GM12878 (cell line): Measurements from ENCODE around the gene EIF4EBP2. TPM values are rescaled to one million over a fixed set of nuclear protein-coding genes. Genes with fewer than 3 reads are reported as not detected.

ENCODE experiments used
- ATAC-seq: fragments of 200-7000 bp; cut with Tn5 transposase; 3 replicates; pipeline ENCODE4 v1.9.1; 2020; ENCODE audit warnings: mild to moderate bottlenecking, moderate library complexity
- BruUV-seq: library from RNA; stranded (reverse); fragments of 400-500 nt; replicated peaks from 2 replicates; lab custom pipeline; 2021; lab: Mats Ljungman, UMichigan
- CTCF ChIA-PET: fragments of 300-600 bp; sonication (Branson Sonifier 250); formaldehyde crosslinking; extraction: SDS; loops from one replicate; lab custom pipeline; 2021; ENCODE audit warnings: inconsistent platforms; lab: Yijun Ruan, JAX
- POLR2A ChIA-PET: fragments of 350-600 bp; formaldehyde crosslinking; extraction: SDS; loops from one replicate; lab custom pipeline; 2021; ENCODE audit warnings: inconsistent platforms; lab: Charles Lee
- RAD21 ChIA-PET: fragments of 300-600 bp; sonication (Branson Sonifier 250); formaldehyde crosslinking; loops from one replicate; lab custom pipeline; 2023; ENCODE audit warnings: antibody characterized with exemption; ENCODE audit not compliant: unreplicated experiment; lab: Charles Lee
- SMC1A ChIA-PET: fragments of 300-600 bp; sonication (Branson Sonifier 250); formaldehyde crosslinking; loops from one replicate; lab custom pipeline; 2023; ENCODE audit not compliant: unreplicated experiment, uncharacterized antibody; lab: Charles Lee
- DNase-seq: peaks from one replicate; pipeline ENCODE4 v3.0.0-alpha.2; 2011; ENCODE audit warnings: low read depth, low spot score
- FAIRE-seq: peaks from 3 replicates; lab custom pipeline; 2011; peaks lifted over from hg19 to GRCh38; lab: Jason Lieb, UNC
- H2AFZ ChIP-seq: 2 replicates; pipeline ENCODE4 v1.6.0; 2011; ENCODE audit warnings: low read depth, low read length, control low read depth; ENCODE audit not compliant: control insufficient read depth
- H3K27ac ChIP-seq: 2 replicates; pipeline ENCODE4 v1.5.1; 2011; ENCODE audit warnings: control low read depth; ENCODE audit not compliant: control insufficient read depth, insufficient read depth
- H3K27me3 ChIP-seq, 2 experiments: replicated peaks in 1 of 2; 2 replicates each; pipeline versions ENCODE4 v1.6.0 to v1.6.1; 2011; ENCODE audit warnings: low read length in 1 of 2; ENCODE audit not compliant: control insufficient read depth in 2 of 2, insufficient read depth in 2 of 2
- H3K36me3 ChIP-seq, 2 experiments: 2 replicates each; pipeline ENCODE4 v1.5.1; 2011; ENCODE audit warnings: low read length in 1 of 2; ENCODE audit not compliant: control insufficient read depth in 2 of 2, insufficient read depth in 2 of 2
- H3K4me1 ChIP-seq: 2 replicates; pipeline ENCODE4 v1.6.1; 2011; ENCODE audit warnings: mild to moderate bottlenecking, low read length, moderate library complexity, mixed read lengths; ENCODE audit not compliant: control insufficient read depth, insufficient read depth
- H3K4me2 ChIP-seq: 2 replicates; pipeline ENCODE4 v1.6.0; 2011; ENCODE audit warnings: control low read depth; ENCODE audit not compliant: control insufficient read depth, insufficient read depth
- H3K4me3 ChIP-seq: fragments of 200-600 bp; sonication (generic); 2 replicates; pipeline ENCODE4 v1.5.1; 2016
- H3K79me2 ChIP-seq: 2 replicates; pipeline ENCODE4 v1.6.0; 2011; ENCODE audit warnings: low read length; ENCODE audit not compliant: control insufficient read depth, insufficient read depth
- H3K9ac ChIP-seq: 2 replicates; pipeline ENCODE4 v1.8.0; 2011; ENCODE audit warnings: low read length, control low read depth, mixed read lengths; ENCODE audit not compliant: control insufficient read depth, insufficient read depth
- H3K9me3 ChIP-seq: replicated peaks from 3 replicates; pipeline ENCODE4 v1.5.1; 2011; ENCODE audit warnings: mild to moderate bottlenecking, low read length; ENCODE audit not compliant: control insufficient read depth, insufficient read depth
- H4K20me1 ChIP-seq: 2 replicates; pipeline ENCODE4 v1.6.0; 2011; ENCODE audit not compliant: control insufficient read depth, insufficient read depth
- ATF7 ChIP-seq: fragments of 450-650 bp; IDR thresholded peaks from 2 replicates; pipeline ENCODE4 v1.6.1; 2016; ENCODE audit warnings: low read depth, mild to moderate bottlenecking
- DPF2 ChIP-seq: fragments of 450-650 bp; IDR thresholded peaks from 2 replicates; pipeline ENCODE4 v1.6.1; 2017; ENCODE audit warnings: mild to moderate bottlenecking
- FOXK2 ChIP-seq: fragments of 450-650 bp; IDR thresholded peaks from 2 replicates; pipeline ENCODE4 v1.6.1; 2017; ENCODE audit warnings: mild to moderate bottlenecking, moderate library complexity
- IKZF1 ChIP-seq: fragments of 450-650 bp; conservative IDR thresholded peaks from 2 replicates; pipeline ENCODE4 v1.6.1; 2017; ENCODE audit warnings: antibody characterized with exemption, mild to moderate bottlenecking
- NBN ChIP-seq: fragments of 450-650 bp; IDR thresholded peaks from 2 replicates; pipeline ENCODE4 v1.6.1; 2016
- NFXL1 ChIP-seq: fragments of 450-650 bp; IDR thresholded peaks from 2 replicates; pipeline ENCODE4 v1.6.1; 2017; ENCODE audit warnings: antibody characterized with exemption, mild to moderate bottlenecking, borderline replicate concordance
- POU2F2 ChIP-seq: IDR thresholded peaks from 3 replicates; pipeline ENCODE4 v1.6.1; 2011; ENCODE audit warnings: low read depth, mild to moderate bottlenecking, low read length, borderline replicate concordance
- SMARCA5 ChIP-seq: fragments of 450-650 bp; IDR thresholded peaks from 2 replicates; pipeline ENCODE4 v1.6.1; 2017; ENCODE audit warnings: mild to moderate bottlenecking
- STAT1 ChIP-seq: fragments of 450-650 bp; conservative IDR thresholded peaks from 2 replicates; pipeline ENCODE4 v1.6.1; 2014; ENCODE audit warnings: antibody characterized with exemption, mild to moderate bottlenecking
- SUZ12 ChIP-seq: fragments of 200-600 bp; sonication (generic); IDR thresholded peaks from one replicate; pipeline ENCODE4 v1.6.1; 2018; ENCODE audit warnings: antibody characterized with exemption, mild to moderate bottlenecking; ENCODE audit not compliant: unreplicated experiment
- TARDBP ChIP-seq: IDR thresholded peaks from 2 replicates; pipeline ENCODE4 v1.6.1; 2016; ENCODE audit warnings: borderline replicate concordance
- ZBED1 ChIP-seq: IDR thresholded peaks from 2 replicates; pipeline ENCODE4 v1.6.1; 2016; ENCODE audit warnings: borderline replicate concordance
- WGBS: methylation state at CpG from one replicate; pipeline ENCODE4 v1.1.6; 2016; ENCODE audit warnings: low lambda C conversion rate; ENCODE audit not compliant: insufficient replicate concordance, insufficient coverage; ENCODE audit errors: missing lambda C conversion rate; 5-methylcytosine and 5-hydroxymethylcytosine counted together
- in situ Hi-C: fragments of 300-500 bp; cut with MboI; formaldehyde crosslinking; loops from 9 replicates; pipeline ENCODE4 v1.14.3; 2018; ENCODE audit warnings: mixed read lengths
- intact Hi-C: fragments of 100-400 bp; cut with micrococcal nuclease; formaldehyde crosslinking; loops from one replicate; pipeline ENCODE4 v1.14.2; 2022; ENCODE audit not compliant: unreplicated experiment
- polyA plus RNA-seq, 11 experiments: library from polyadenylated mRNA; depleted of rRNA in 4 of 11; unstranded in 6 of 11; stranded (reverse) in 5 of 11; fragments of >200 nt; fragmentation: Nextera tagmentation in 4 of 11; fragmentation: Illumina TruSeq in 1 of 11; extraction: Ambion mirVana in 4 of 11; extraction: Trizol in 1 of 11; gene quantifications; 1 replicate in 1 of 11; 2 replicates in 10 of 11; pipeline versions ENCODE4 v1.2.1 to v1.2.3, GENCODE V29; 2011 to 2016; ENCODE audit warnings: inconsistent platforms in 2 of 11, missing spikeins in 2 of 11, low read depth in 1 of 11
- total RNA-seq, 4 experiments: library from RNA; depleted of rRNA in 3 of 4; stranded (reverse); fragments of >200 nt in 3 of 4; fragmentation: Illumina TruSeq in 1 of 4; extraction: Trizol in 1 of 4; gene quantifications; 2 replicates each; pipeline versions ENCODE4 v1.2.1 to v1.2.3, GENCODE V29; 2013 to 2021

EIF4EBP2 gene
- total and polyA plus RNA-seq, 10 of the 15 experiments (the other 5 are each of a cell fraction or from before 2014, with no cell fraction given) = 14.4 to 51.3 (median 28.9) TPM

DNA sequence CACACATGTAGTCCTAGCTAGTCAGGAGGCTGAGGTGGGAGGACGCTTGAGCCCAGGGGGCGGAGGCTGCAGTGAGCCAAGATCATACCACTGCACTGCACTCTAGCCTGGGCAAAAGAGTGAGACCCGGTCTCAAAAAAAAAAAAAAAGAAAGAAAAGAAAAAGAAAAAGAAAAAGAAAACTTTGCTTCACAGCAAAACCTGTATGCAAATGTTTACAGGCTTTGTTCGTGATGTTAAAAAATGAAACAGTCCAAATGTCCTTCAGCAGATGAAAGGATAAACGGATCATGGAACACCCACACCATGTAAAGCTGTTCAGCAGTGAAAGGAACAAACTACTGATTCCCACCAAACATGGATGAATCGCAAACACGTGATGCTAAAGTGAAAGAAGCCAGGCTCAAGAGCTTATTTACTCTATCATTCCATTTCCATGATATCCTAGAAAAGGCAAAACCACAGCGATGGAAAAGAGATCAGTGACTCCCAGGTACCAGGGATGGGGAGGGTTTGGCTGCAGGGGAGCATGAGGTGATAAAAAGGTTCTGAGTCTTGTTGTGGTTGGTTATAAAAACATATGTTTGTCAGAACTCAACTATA is 36.6 kb upstream of the EIF4EBP2 start:
- 80% methylated on average over 7 of the region's 8 CpGs for WGBS
- Histone ChIP-seq H3K4me2 (no peak overlapping the region), H3K79me2 (peaks cover 9% of the 10 kb centered on the region), H3K27ac (no peak overlapping the region), H3K9me3 (no peaks in the 10 kb centered on the region; the same call in 2 of the 3 replicates), H3K36me3 (peaks cover 0 to 1% of the 10 kb centered on the region in 2 experiments; a peak in 2 of 4 replicates), H3K27me3 (no peaks in the 10 kb centered on the region), H3K4me1 (peaks cover 16% of the 10 kb centered on the region), H3K4me3 (no peak overlapping the region), H4K20me1 (no peaks in the 10 kb centered on the region), H3K9ac (no peak overlapping the region), H2AFZ (no peak overlapping the region)
- no peak for DNase-seq
- in situ Hi-C loops (no loop called here), intact Hi-C loops (no loop called here)
- CTCF ChIA-PET = interaction anchor here (0.6 to 12.0 kb wide), 7 partner anchors 8 to 219 kb away, joined by 3 to 611 read pairs (median 4); no protein-coding TSS in a partner anchor
- POLR2A ChIA-PET = interaction anchor here (0.7 kb wide), 1 partner anchor 242 kb away, joined by 8 read pairs; no protein-coding TSS in a partner anchor
- SMC1A ChIA-PET = interaction anchor here (0.9 to 10.4 kb wide), 5 partner anchors 12 to 212 kb away, joined by 3 to 408 read pairs (median 4); no protein-coding TSS in a partner anchor
- no TSS peak for BruUV-seq
- RAD21 ChIA-PET = interaction anchor here (0.6 to 19.9 kb wide), 4 partner anchors 39 to 221 kb away, joined by 3 to 675 read pairs (median 4); partner anchors contain the start of genes PPA1 and TYSND1
- no peak for ATAC-seq
- TF ChIP-seq SMARCA5 (no peak), IKZF1 (no peak)
- FAIRE-seq = no peak

DNA sequence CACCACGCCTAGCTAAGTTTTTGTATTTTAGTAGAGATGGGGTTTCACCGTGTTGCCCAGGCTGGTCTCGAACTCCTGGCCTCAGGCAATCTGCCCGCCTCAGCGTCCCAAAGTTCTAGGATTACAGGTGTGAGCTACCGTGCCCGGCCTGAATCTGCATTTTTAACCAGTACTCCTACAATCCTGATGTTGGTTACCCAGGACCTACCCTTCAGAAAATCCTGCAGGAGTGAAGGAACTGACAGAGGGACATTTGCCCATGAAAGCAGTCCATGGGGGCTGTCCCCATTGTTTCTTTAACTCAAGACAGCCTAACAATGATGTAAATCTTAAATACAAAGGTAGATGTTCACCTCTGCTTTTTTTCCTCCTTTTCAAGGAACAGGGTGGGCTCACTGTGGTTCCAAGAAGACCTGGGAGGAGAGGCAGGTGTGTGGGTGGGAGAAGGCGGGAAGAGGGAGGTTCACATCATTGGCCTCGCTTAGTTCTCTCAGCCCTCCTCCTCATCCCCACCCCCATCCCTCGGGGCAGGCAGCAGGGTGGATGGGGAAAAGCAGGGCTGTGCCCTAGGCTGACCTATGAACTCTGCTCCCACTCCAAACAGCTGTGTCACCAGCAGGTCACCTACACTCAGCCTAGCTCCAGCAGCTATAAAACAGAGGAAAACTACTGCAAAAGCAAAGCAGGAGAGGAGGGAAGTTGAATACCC is 35.0 kb upstream of the EIF4EBP2 start:
- Histone ChIP-seq H3K9ac (no peak overlapping the region), H4K20me1 (no peaks in the 10 kb centered on the region), H3K27ac (no peak overlapping the region)
- ChIA-PET POLR2A (no interaction called here), SMC1A (interaction anchor here (0.8 to 1.4 kb wide), 3 partner anchors 34 to 147 kb away, joined by 3 to 4 read pairs (median 4); no protein-coding TSS in a partner anchor)
- ATAC-seq = no peak
- intact Hi-C loops (no loop called here), in situ Hi-C loops (no loop called here)
- TF ChIP-seq DPF2 = no peak
- TF ChIP-seq STAT1 = no peak
- no peak for TF ChIP-seq NBN
- TF ChIP-seq NFXL1 = no peak
- no peak for TF ChIP-seq SUZ12
- TF ChIP-seq TARDBP = no peak
- TF ChIP-seq FOXK2 = no peak
- TF ChIP-seq IKZF1 = no peak
- TF ChIP-seq ATF7 = no peak
- TF ChIP-seq POU2F2 = no peak
- TF ChIP-seq ZBED1 = no peak
- TF ChIP-seq, all 136 proteins: peak for 0
- FAIRE-seq = no peak
- no peak for DNase-seq
- BruUV-seq = no TSS peak
- Histone ChIP-seq H3K36me3 (peaks cover 0 to under 1% of the 10 kb centered on the region in 2 experiments; a peak in 2 of 4 replicates), H3K4me3 (no peak overlapping the region), H3K27me3 (no peaks in the 10 kb centered on the region), H3K9me3 (no peaks in the 10 kb centered on the region), H3K4me1 (peaks cover 4% of the 10 kb centered on the region), H2AFZ (no peak overlapping the region), H3K4me2 (no peak overlapping the region), H3K79me2 (peaks cover 3% of the 10 kb centered on the region)
- RAD21 ChIA-PET = interaction anchor here (19.9 kb wide), 1 partner anchor 144 kb away, joined by 675 read pairs; the partner anchor contains the start of gene PPA1
- 88% methylated on average over 10 of the region's 10 CpGs for WGBS
- CTCF ChIA-PET = interaction anchor here (2.0 to 12.0 kb wide), 2 partner anchors 11 to 146 kb away, joined by 7 to 611 read pairs; no protein-coding TSS in a partner anchor
